Mesodermal cell (in vitro differentiated cells): Measurements from ENCODE around the gene NUF2.

Experiments
- H3K27ac ChIP-seq: 2 replicates; pipeline ENCODE4 v1.7.0; 2013; ENCODE audit warnings: mild to moderate bottlenecking, low read depth, low read length, moderate library complexity; ENCODE audit not compliant: severe bottlenecking
- H3K36me3 ChIP-seq: 2 replicates; pipeline ENCODE4 v1.7.1; 2013; ENCODE audit warnings: mild to moderate bottlenecking, low read length, moderate library complexity; ENCODE audit not compliant: control insufficient read depth, insufficient read depth
- H3K4me1 ChIP-seq: one replicate; pipeline ENCODE4 v1.7.1; 2013; ENCODE audit warnings: mild to moderate bottlenecking, low read length; ENCODE audit not compliant: insufficient read depth, control insufficient read depth, poor library complexity, severe bottlenecking
- H3K4me3 ChIP-seq: 2 replicates; pipeline ENCODE4 v1.7.0; 2013; ENCODE audit warnings: low read length, control low read depth, mild to moderate bottlenecking; ENCODE audit not compliant: insufficient read depth, poor library complexity, severe bottlenecking; ENCODE audit errors: extremely low read depth
- H3K9me3 ChIP-seq: 2 replicates; pipeline ENCODE4 v1.7.1; 2013; ENCODE audit warnings: mild to moderate bottlenecking, low read length, moderate library complexity; ENCODE audit not compliant: control insufficient read depth
- WGBS, 2 experiments: methylation state at CpG; one replicate each; pipeline ENCODE4 v1.1.5; 2013; ENCODE audit warnings: missing lambda C conversion rate in 2 of 2; ENCODE audit not compliant: insufficient coverage in 2 of 2; 5-methylcytosine and 5-hydroxymethylcytosine counted together

The NUF2 gene

GRCh38 chr1:163367721-163368120 is 46.0 kb downstream of the NUF2 start:
- H3K9me3 ChIP-seq = no peaks in the 10 kb centered on the region

GRCh38 chr1:163372576-163372975 is 50.8 kb downstream of the NUF2 start:
- H3K4me3 ChIP-seq = no peak overlapping the region
- no peaks in the 10 kb centered on the region for H3K36me3 ChIP-seq
- H3K9me3 ChIP-seq = no peaks in the 10 kb centered on the region
- no CpG with 5 or more reads among the region's 1 CpG for WGBS, 2 experiments
- no peaks in the 10 kb centered on the region for H3K4me1 ChIP-seq
- H3K27ac ChIP-seq = no peak overlapping the region

More at GRCh38 chr1:163367721-163368120, 46.0 kb downstream of the NUF2 start:
- no peaks in the 10 kb centered on the region for H3K4me1 ChIP-seq
- no peak overlapping the region for H3K4me3 ChIP-seq
- WGBS, 2 experiments = no CpG with 5 or more reads among the region's 4 CpGs
- H3K27ac ChIP-seq = no peak overlapping the region
- no peaks in the 10 kb centered on the region for H3K36me3 ChIP-seq

- 88 to 100% methylated on average over 1 of the region's 2 CpGs for WGBS, 2 experiments
- Histone ChIP-seq H3K9me3 (no peaks in the 10 kb centered on the region), H3K4me3 (no peak overlapping the region), H3K36me3 (no peaks in the 10 kb centered on the region), H3K27ac (no peak overlapping the region), H3K4me1 (no peaks in the 10 kb centered on the region)
Observed at GRCh38 chr1:163378554-163378953, 56.8 kb downstream of the NUF2 start.

- H3K4me3 ChIP-seq = no peak overlapping the region
- 80% methylated on average over 1 of the region's 4 CpGs; no CpG with 5 or more reads in 1 of the 2 experiments for WGBS, 2 experiments
- H3K27ac ChIP-seq = no peak overlapping the region
- H3K4me1 ChIP-seq = no peaks in the 10 kb centered on the region
- no peaks in the 10 kb centered on the region for H3K36me3 ChIP-seq
- no peaks in the 10 kb centered on the region for H3K9me3 ChIP-seq
Observed at GRCh38 chr1:163379801-163380200, 58.0 kb downstream of the NUF2 start.

- Histone ChIP-seq H3K4me1 (no peaks in the 10 kb centered on the region), H3K4me3 (no peak overlapping the region), H3K27ac (no peak overlapping the region), H3K9me3 (no peaks in the 10 kb centered on the region), H3K36me3 (no peaks in the 10 kb centered on the region)
- 80% methylated on average over 1 of the region's 2 CpGs; no CpG with 5 or more reads in 1 of the 2 experiments for WGBS, 2 experiments
Observed at GRCh38 chr1:163381487-163382184, 59.9 kb downstream of the NUF2 start.

GRCh38 chr1:163382395-163382794 is 60.6 kb downstream of the NUF2 start:
- Histone ChIP-seq H3K9me3 (no peaks in the 10 kb centered on the region), H3K4me1 (no peaks in the 10 kb centered on the region), H3K27ac (no peak overlapping the region), H3K4me3 (no peak overlapping the region), H3K36me3 (no peaks in the 10 kb centered on the region)
- WGBS, 2 experiments = 87 to 92% methylated on average over 4 of the region's 4 CpGs

GRCh38 chr1:163387146-163387545 is 65.4 kb downstream of the NUF2 start:
- Histone ChIP-seq H3K4me1 (no peaks in the 10 kb centered on the region), H3K36me3 (no peaks in the 10 kb centered on the region), H3K9me3 (no peaks in the 10 kb centered on the region), H3K27ac (no peak overlapping the region), H3K4me3 (no peak overlapping the region)

GRCh38 chr1:163388970-163389369 is 67.2 kb downstream of the NUF2 start:
- Histone ChIP-seq H3K4me1 (no peaks in the 10 kb centered on the region), H3K9me3 (no peaks in the 10 kb centered on the region), H3K4me3 (no peak overlapping the region), H3K27ac (no peak overlapping the region), H3K36me3 (no peaks in the 10 kb centered on the region)
- 95 to 100% methylated on average over 1 to 3 of the region's 4 CpGs for WGBS, 2 experiments

- H3K9me3 ChIP-seq = no peaks in the 10 kb centered on the region
- H3K36me3 ChIP-seq = no peaks in the 10 kb centered on the region
- H3K27ac ChIP-seq = no peak overlapping the region
- no peaks in the 10 kb centered on the region for H3K4me1 ChIP-seq
- H3K4me3 ChIP-seq = no peak overlapping the region
Observed at GRCh38 chr1:163395790-163396189, 74.0 kb downstream of the NUF2 start.

GRCh38 chr1:163397451-163398200 is 75.9 kb downstream of the NUF2 start:
- no peaks in the 10 kb centered on the region for H3K9me3 ChIP-seq
- no peaks in the 10 kb centered on the region for H3K36me3 ChIP-seq
- WGBS, 2 experiments = 63 to 84% methylated on average over 1 to 3 of the region's 4 CpGs
- no peak overlapping the region for H3K4me3 ChIP-seq
- no peak overlapping the region for H3K27ac ChIP-seq
- H3K4me1 ChIP-seq = no peaks in the 10 kb centered on the region

GRCh38 chr1:163399001-163399400 is 77.2 kb downstream of the NUF2 start:
- no peak overlapping the region for H3K27ac ChIP-seq
- WGBS, 2 experiments = 85 to 89% methylated on average over 5 of the region's 5 CpGs
- H3K9me3 ChIP-seq = no peaks in the 10 kb centered on the region
- no peaks in the 10 kb centered on the region for H3K36me3 ChIP-seq
- no peaks in the 10 kb centered on the region for H3K4me1 ChIP-seq
- no peak overlapping the region for H3K4me3 ChIP-seq
